MM.1S (cell line): ENCODE measurements around the gene FOXP1.

Experiments
- DNase-seq: peaks from one replicate; pipeline ENCODE4 v3.0.0-alpha.2; 2015
- H2AFZ ChIP-seq: fragments of 300-600 bp; sonication (generic); 2 replicates; pipeline ENCODE4 v1.6.0; 2016; ENCODE audit warnings: antibody characterized with exemption, low read length
- H3F3A ChIP-seq: fragments of 300-600 bp; sonication (generic); 2 replicates; pipeline ENCODE4 v1.6.1; 2016; ENCODE audit warnings: mild to moderate bottlenecking, antibody characterized with exemption, low read length, moderate library complexity, mixed read lengths; ENCODE audit not compliant: insufficient read depth
- H3K27ac ChIP-seq: fragments of 300-600 bp; sonication (generic); 2 replicates; pipeline ENCODE4 v1.5.1; 2016; ENCODE audit warnings: mild to moderate bottlenecking, low read length
- H3K27me3 ChIP-seq: fragments of 300-600 bp; sonication (generic); replicated peaks from 2 replicates; pipeline ENCODE4 v1.6.0; 2016; ENCODE audit warnings: low read length; ENCODE audit not compliant: insufficient read depth
- H3K36me3 ChIP-seq: fragments of 300-600 bp; sonication (generic); replicated peaks from 2 replicates; pipeline ENCODE4 v1.6.1; 2016; ENCODE audit warnings: mild to moderate bottlenecking, low read length, mixed read lengths; ENCODE audit not compliant: insufficient read depth
- H3K4me1 ChIP-seq: fragments of 300-600 bp; sonication (generic); 2 replicates; pipeline ENCODE4 v1.6.1; 2016; ENCODE audit warnings: low read length, mixed read lengths
- H3K4me2 ChIP-seq: fragments of 300-600 bp; sonication (generic); 2 replicates; pipeline ENCODE4 v1.6.0; 2016; ENCODE audit warnings: low read depth, low read length
- H3K4me3 ChIP-seq: fragments of 300-600 bp; sonication (generic); 2 replicates; pipeline ENCODE4 v1.5.1; 2016; ENCODE audit warnings: low read length, mixed read lengths
- H3K79me2 ChIP-seq: fragments of 300-600 bp; sonication (generic); 2 replicates; pipeline ENCODE4 v1.6.1; 2016; ENCODE audit warnings: mixed run types, low read length, mixed read lengths
- H3K9ac ChIP-seq: fragments of 300-600 bp; sonication (generic); 2 replicates; pipeline ENCODE4 v1.6.1; 2016; ENCODE audit warnings: low read length, mixed read lengths
- H3K9me2 ChIP-seq: fragments of 300-600 bp; sonication (generic); replicated peaks from 2 replicates; pipeline ENCODE4 v1.6.1; 2016; ENCODE audit warnings: mild to moderate bottlenecking, low read length, mixed read lengths; ENCODE audit not compliant: insufficient read depth
- H3K9me3 ChIP-seq: fragments of 300-600 bp; sonication (generic); replicated peaks from 2 replicates; pipeline ENCODE4 v1.6.1; 2016; ENCODE audit warnings: mild to moderate bottlenecking, low read length, mixed read lengths; ENCODE audit not compliant: insufficient read depth
- H4K20me1 ChIP-seq: fragments of 300-600 bp; sonication (generic); 2 replicates; pipeline ENCODE4 v1.6.1; 2016; ENCODE audit warnings: mild to moderate bottlenecking, low read length, moderate library complexity, mixed read lengths; ENCODE audit not compliant: insufficient read depth
- CTCF ChIP-seq: fragments of 300-600 bp; sonication (generic); IDR thresholded peaks from 2 replicates; pipeline ENCODE4 v1.5.1; 2016; ENCODE audit warnings: antibody characterized with exemption, low read length, mixed read lengths
- EZH2 ChIP-seq: fragments of 300-600 bp; sonication (generic); optimal IDR thresholded peaks from 2 replicates; pipeline ENCODE3; 2017; ENCODE audit warnings: low read depth, mild to moderate bottlenecking, antibody characterized with exemption, low read length, mixed read lengths
- EZH2phosphoT487 ChIP-seq: fragments of 300-600 bp; sonication (generic); IDR thresholded peaks from 2 replicates; pipeline ENCODE4 v1.6.1; 2018; ENCODE audit warnings: antibody characterized with exemption, low read length

FOXP1 gene

GRCh38 chr3:71307991-71308697, 275.4 kb downstream of the FOXP1 start:
- Histone ChIP-seq H3K36me3 (no peaks in the 10 kb centered on the region), H3K27ac (no peak overlapping the region), H3K79me2 (no peaks in the 10 kb centered on the region), H3K9me2 (no peaks in the 10 kb centered on the region), H3K9me3 (no peaks in the 10 kb centered on the region), H4K20me1 (no peaks in the 10 kb centered on the region), H3K4me1 (no peaks in the 10 kb centered on the region), H3K9ac (no peak overlapping the region), H3F3A (no peaks in the 10 kb centered on the region), H2AFZ (no peak overlapping the region), H3K27me3 (no peaks in the 10 kb centered on the region), H3K4me2 (no peak overlapping the region), H3K4me3 (no peak overlapping the region)
- no peak for TF ChIP-seq CTCF
- TF ChIP-seq EZH2, result no peak
- TF ChIP-seq EZH2phosphoT487, result no peak
- no peak for DNase-seq

- peak; percentile 21 for DNase-seq
- Histone ChIP-seq H3K36me3 (no peaks in the 10 kb centered on the region), H3K4me3 (peak overlapping the region; percentile 40), H3K9me3 (no peaks in the 10 kb centered on the region), H3K79me2 (no peaks in the 10 kb centered on the region), H2AFZ (peak overlapping the region; percentile 39; the same call in 1 of the 2 replicates), H3K9ac (peak overlapping the region; percentile 51; the same call in 1 of the 2 replicates), H3K4me2 (peak overlapping the region; percentile 44; the same call in 1 of the 2 replicates), H3K9me2 (no peaks in the 10 kb centered on the region), H3F3A (no peaks in the 10 kb centered on the region), H3K4me1 (peaks cover 10% of the 10 kb centered on the region), H3K27ac (peak overlapping the region; percentile 49), H3K27me3 (no peaks in the 10 kb centered on the region), H4K20me1 (no peaks in the 10 kb centered on the region)
- TF ChIP-seq EZH2, result no peak
- TF ChIP-seq EZH2phosphoT487, result no peak
- no peak for TF ChIP-seq CTCF
These were observed 278.0 kb downstream of the FOXP1 start for GRCh38 chr3:71305231-71306206.

- Histone ChIP-seq H2AFZ (no peak overlapping the region), H3K4me2 (peak overlapping the region; percentile 44; the same call in 1 of the 2 replicates), H3K4me1 (peaks cover 10% of the 10 kb centered on the region), H3K4me3 (0 out of 2 replicates have a peak overlapping the region, but pooled peaks have one; percentile 40), H3F3A (no peaks in the 10 kb centered on the region), H3K27me3 (no peaks in the 10 kb centered on the region), H3K9ac (no peak overlapping the region; the same call in 1 of the 2 replicates), H3K36me3 (no peaks in the 10 kb centered on the region), H4K20me1 (no peaks in the 10 kb centered on the region), H3K27ac (no peak overlapping the region), H3K9me3 (no peaks in the 10 kb centered on the region), H3K9me2 (no peaks in the 10 kb centered on the region), H3K79me2 (no peaks in the 10 kb centered on the region)
- DNase-seq, result no peak
- TF ChIP-seq CTCF (0 out of 2 replicates have a peak, but pooled peaks have one; percentile 3), EZH2phosphoT487 (no peak)
These were observed 278.8 kb downstream of the FOXP1 start for GRCh38 chr3:71304684-71305083.
